H1 (cell line): ENCODE measurements around the gene DIAPH2. TPM values are rescaled to one million over a fixed set of nuclear protein-coding genes. Genes with fewer than 3 reads are reported as not detected.

Source experiments
- CTCF ChIA-PET: fragments of 300-600 bp; sonication (Branson Sonifier 250); formaldehyde crosslinking; loops from one replicate; lab custom pipeline; 2021; ENCODE audit not compliant: partially characterized antibody; lab: Charles Lee
- POLR2A ChIA-PET: fragments of 300-600 bp; sonication (Branson Sonifier 250); formaldehyde crosslinking; loops from one replicate; lab custom pipeline; 2021; ENCODE audit warnings: inconsistent platforms; ENCODE audit not compliant: partially characterized antibody; lab: Charles Lee
- DNase-seq, 2 experiments: peaks; one replicate each; pipeline versions ENCODE4 v3.0.0 to v3.0.0-alpha.2; 2010 to 2022; ENCODE audit warnings: low spot score in 2 of 2, low read depth in 1 of 2, mixed read lengths in 1 of 2
- FAIRE-seq: peaks from 2 replicates; lab custom pipeline; 2011; peaks lifted over from hg19 to GRCh38; lab: Jason Lieb, UNC
- H2AFZ ChIP-seq: 2 replicates; pipeline ENCODE4 v1.8.1; 2012; ENCODE audit warnings: low read length, inconsistent platforms
- H2AK5ac ChIP-seq: 2 replicates; pipeline ENCODE4 v1.6.1; 2013; ENCODE audit warnings: low read depth, low read length
- H2BK120ac ChIP-seq: replicated peaks from 2 replicates; pipeline ENCODE3; 2013; ENCODE audit warnings: low read depth, low read length, inconsistent platforms
- H2BK12ac ChIP-seq: 2 replicates; pipeline ENCODE4 v1.6.1; 2013; ENCODE audit warnings: low read depth, low read length
- H2BK15ac ChIP-seq: 2 replicates; pipeline ENCODE4 v1.6.1; 2013; ENCODE audit warnings: low read length
- H2BK20ac ChIP-seq: 2 replicates; pipeline ENCODE4 v1.6.1; 2013; ENCODE audit warnings: low read length
- H2BK5ac ChIP-seq: 2 replicates; pipeline ENCODE4 v1.6.1; 2013; ENCODE audit warnings: low read depth, low read length
- H3K14ac ChIP-seq: 2 replicates; pipeline ENCODE4 v1.6.1; 2013; ENCODE audit warnings: inconsistent platforms; ENCODE audit not compliant: insufficient read length
- H3K18ac ChIP-seq: 2 replicates; pipeline ENCODE4 v1.6.1; 2013; ENCODE audit warnings: low read length; ENCODE audit errors: extremely low read depth
- H3K23ac ChIP-seq: 2 replicates; pipeline ENCODE4 v1.6.1; 2013; ENCODE audit warnings: inconsistent platforms; ENCODE audit not compliant: insufficient read length
- H3K23me2 ChIP-seq: 2 replicates; pipeline ENCODE4 v1.6.1; 2013; ENCODE audit warnings: low read depth, low read length
- H3K27ac ChIP-seq: 2 replicates; pipeline ENCODE4 v1.6.1; 2011; ENCODE audit warnings: low read depth, low read length, inconsistent platforms
- H3K27me3 ChIP-seq, 4 experiments: replicated peaks in 1 of 4; 1 replicate in 1 of 4; 2 replicates in 3 of 4; pipeline versions ENCODE4 v1.6.1 to v1.8.1; 2011 to 2013; ENCODE audit warnings: low read length in 3 of 4, mild to moderate bottlenecking in 3 of 4, inconsistent platforms in 2 of 4, mixed read lengths in 2 of 4, moderate library complexity in 1 of 4; ENCODE audit not compliant: control insufficient read depth in 3 of 4, insufficient read depth in 3 of 4; ENCODE audit errors: extremely low read depth in 1 of 4
- H3K36me3 ChIP-seq, 4 experiments: 2 replicates each; pipeline versions ENCODE4 v1.6.1 to v1.8.1; 2011 to 2013; ENCODE audit warnings: mild to moderate bottlenecking in 4 of 4, low read length in 3 of 4, moderate library complexity in 2 of 4, control low read depth in 1 of 4, inconsistent platforms in 1 of 4; ENCODE audit not compliant: insufficient read depth in 4 of 4, control insufficient read depth in 2 of 4
- H3K4ac ChIP-seq: replicated peaks from 2 replicates; pipeline ENCODE3; 2013; ENCODE audit warnings: low read length, low read depth, mixed read lengths, inconsistent platforms; ENCODE audit not compliant: insufficient read length
- H3K4me1 ChIP-seq, 4 experiments: replicated peaks in 1 of 4; 1 replicate in 1 of 4; 2 replicates in 3 of 4; pipeline versions ENCODE4 v1.6.1 to v1.8.1; 2011 to 2013; ENCODE audit warnings: low read length in 3 of 4, inconsistent platforms in 2 of 4, mixed read lengths in 1 of 4; ENCODE audit not compliant: insufficient read depth in 4 of 4, control insufficient read depth in 3 of 4
- H3K4me2 ChIP-seq, 2 experiments: 2 replicates each; pipeline versions ENCODE4 v1.6.1 to v1.8.1; 2011 to 2013; ENCODE audit warnings: low read depth in 2 of 2, low read length in 2 of 2, control low read depth in 1 of 2, inconsistent platforms in 1 of 2, mild to moderate bottlenecking in 1 of 2; ENCODE audit not compliant: insufficient read depth in 1 of 2
- H3K4me3 ChIP-seq, 4 experiments: fragments of 200-600, 300-600 bp in 1 of 4; sonication (generic), shearing (Covaris generic), sonication (Bioruptor Twin) in 1 of 4; 2 replicates each; pipeline versions ENCODE4 v1.5.1 to v1.8.1; 2011 to 2016; ENCODE audit warnings: low read length in 4 of 4, low read depth in 3 of 4, control low read depth in 2 of 4, inconsistent platforms in 2 of 4, mild to moderate bottlenecking in 2 of 4, mixed read lengths in 1 of 4, moderate library complexity in 1 of 4; ENCODE audit not compliant: insufficient read depth in 2 of 4; ENCODE audit errors: extremely low read depth in 1 of 4
- H3K56ac ChIP-seq: replicated peaks from 2 replicates; pipeline ENCODE3; 2013; ENCODE audit warnings: low read depth, mild to moderate bottlenecking, mixed read lengths, low read length, inconsistent platforms; ENCODE audit not compliant: insufficient read length
- H3K79me1 ChIP-seq: 2 replicates; pipeline ENCODE4 v1.6.1; 2013; ENCODE audit warnings: low read depth, low read length, control low read depth
- H3K79me2 ChIP-seq, 2 experiments: 2 replicates each; pipeline versions ENCODE4 v1.6.1 to v1.8.1; 2012 to 2013; ENCODE audit warnings: low read length in 2 of 2, mild to moderate bottlenecking in 2 of 2, inconsistent platforms in 1 of 2; ENCODE audit not compliant: insufficient read depth in 2 of 2, control insufficient read depth in 1 of 2
- H3K9ac ChIP-seq, 4 experiments: replicated peaks in 1 of 4; 1 replicate in 1 of 4; 2 replicates in 3 of 4; pipeline versions ENCODE4 v1.6.1 to v1.8.1; 2011 to 2013; ENCODE audit warnings: low read depth in 3 of 4, low read length in 3 of 4, control low read depth in 2 of 4, mild to moderate bottlenecking in 2 of 4, moderate library complexity in 2 of 4, inconsistent platforms in 1 of 4; ENCODE audit errors: extremely low read depth in 1 of 4
- H3K9me3 ChIP-seq, 2 experiments: 2 replicates each; pipeline versions ENCODE4 v1.6.1 to v1.8.1; 2012 to 2013; ENCODE audit warnings: mild to moderate bottlenecking in 2 of 2, moderate library complexity in 2 of 2, control low read depth in 1 of 2, inconsistent platforms in 1 of 2, low read depth in 1 of 2, low read length in 1 of 2, mixed read lengths in 1 of 2; ENCODE audit not compliant: insufficient read depth in 2 of 2
- H4K20me1 ChIP-seq, 2 experiments: replicated peaks in 1 of 2; 2 replicates each; pipeline versions ENCODE3 to v1.8.1; 2011 to 2013; ENCODE audit warnings: inconsistent platforms in 2 of 2, low read length in 2 of 2, mild to moderate bottlenecking in 1 of 2; ENCODE audit not compliant: insufficient read depth in 2 of 2, control insufficient read depth in 1 of 2
- H4K5ac ChIP-seq: 2 replicates; pipeline ENCODE4 v1.6.1; 2013; ENCODE audit warnings: low read length, low read depth, mixed read lengths, inconsistent platforms; ENCODE audit not compliant: insufficient read length
- H4K8ac ChIP-seq: 2 replicates; pipeline ENCODE4 v1.8.0; 2013; ENCODE audit warnings: mild to moderate bottlenecking, moderate library complexity, low read length, inconsistent platforms; ENCODE audit not compliant: insufficient read depth; ENCODE audit errors: extremely low read depth
- H4K91ac ChIP-seq: replicated peaks from 2 replicates; pipeline ENCODE3; 2013; ENCODE audit warnings: low read length, mixed read lengths, inconsistent platforms; ENCODE audit not compliant: insufficient read length
- CBX5 ChIP-seq: fragments of 300-800, 300-1000 bp; sonication (generic); IDR thresholded peaks from 2 replicates; pipeline ENCODE4 v1.7.1; 2016; ENCODE audit warnings: antibody characterized with exemption, low read length, low read depth
- CBX8 ChIP-seq: fragments of 300-800, 300-1000 bp; sonication (generic); IDR thresholded peaks from 2 replicates; pipeline ENCODE4 v1.7.1; 2016; ENCODE audit warnings: low read depth, low read length, borderline replicate concordance
- CHD1 ChIP-seq: IDR thresholded peaks from 2 replicates; pipeline ENCODE4 v1.6.1; 2012; ENCODE audit warnings: low read depth, low read length, improper control_type of control experiment
- HDAC2 ChIP-seq, 2 experiments: fragments of 300-600 bp in 1 of 2; sonication (generic) in 1 of 2; IDR thresholded peaks; 2 replicates each; pipeline ENCODE4 v1.6.1; 2011 to 2012; ENCODE audit warnings: low read depth in 2 of 2, low read length in 2 of 2, mild to moderate bottlenecking in 2 of 2, moderate library complexity in 2 of 2, borderline replicate concordance in 1 of 2, inconsistent platforms in 1 of 2
- JUND ChIP-seq: IDR thresholded peaks from 2 replicates; pipeline ENCODE4 v1.6.1; 2011; ENCODE audit warnings: mild to moderate bottlenecking, improper control_type of control experiment, low read length
- KDM5A ChIP-seq: fragments of 200-600 bp; IDR thresholded peaks from 2 replicates; pipeline ENCODE4 v1.7.1; 2012; ENCODE audit warnings: mild to moderate bottlenecking, low read length, inconsistent platforms, mixed read lengths
- NANOG ChIP-seq: IDR thresholded peaks from 2 replicates; pipeline ENCODE4 v1.6.1; 2011; ENCODE audit warnings: low read length, low read depth, mild to moderate bottlenecking, inconsistent platforms; ENCODE audit not compliant: insufficient read depth, poor library complexity, severe bottlenecking
- SAP30 ChIP-seq: fragments of 300-600 bp; sonication (generic); IDR thresholded peaks from 2 replicates; pipeline ENCODE4 v1.7.1; 2012; ENCODE audit warnings: low read length, moderate library complexity, mild to moderate bottlenecking, inconsistent platforms; ENCODE audit not compliant: insufficient read depth, insufficient replicate concordance
- SP1 ChIP-seq: IDR thresholded peaks from 2 replicates; pipeline ENCODE4 v1.6.1; 2011; ENCODE audit warnings: low read depth, low read length
- SP2 ChIP-seq: IDR thresholded peaks from 2 replicates; pipeline ENCODE4 v1.6.1; 2012; ENCODE audit warnings: mild to moderate bottlenecking, low read length, inconsistent platforms
- TAF1 ChIP-seq: IDR thresholded peaks from 2 replicates; pipeline ENCODE4 v1.6.1; 2011; ENCODE audit warnings: mild to moderate bottlenecking, low read depth, low read length
- TBP ChIP-seq: IDR thresholded peaks from 2 replicates; pipeline ENCODE4 v1.6.1; 2011; ENCODE audit warnings: low read depth, low read length, improper control_type of control experiment
- YY1 ChIP-seq: IDR thresholded peaks from 2 replicates; pipeline ENCODE4 v1.6.1; 2011; ENCODE audit warnings: low read depth, mild to moderate bottlenecking, low read length
- WGBS, 2 experiments: shearing (Covaris generic) in 1 of 2; methylation state at CpG; one replicate each; pipeline versions ENCODE4 v1.1.6 to v1.1.7; 2013 to 2015; ENCODE audit warnings: low lambda C conversion rate in 2 of 2, mixed read lengths in 2 of 2, inconsistent platforms in 1 of 2, low coverage in 1 of 2, missing lambda C conversion rate in 1 of 2; ENCODE audit not compliant: insufficient replicate concordance in 2 of 2, insufficient coverage in 1 of 2, insufficient read length in 1 of 2; ENCODE audit errors: extremely low coverage in 1 of 2, missing lambda C conversion rate in 1 of 2; 5-methylcytosine and 5-hydroxymethylcytosine counted together
- polyA plus RNA-seq, 7 experiments: library from polyadenylated mRNA; depleted of rRNA in 3 of 7; stranded (reverse) in 5 of 7; unstranded in 2 of 7; fragments of >200 nt in 5 of 7; fragments of 200-250 nt in 2 of 7; gene quantifications; 1 replicate in 5 of 7; 2 replicates in 1 of 7; 4 replicates in 1 of 7; pipeline versions ENCODE4 v1.2.1 to v1.2.3, GENCODE V29; 2011 to 2013; ENCODE audit warnings: missing spikeins in 2 of 7, mixed read lengths in 2 of 7
- total RNA-seq: library from RNA; stranded (reverse); fragmentation: NEBNext Ultra II Directional; extraction: Animal tissue kit (Norgen Biotek cat#: 25700); gene quantifications from 2 replicates; pipeline ENCODE4 v1.2.1, GENCODE V29; 2021
- TF ChIP-seq, protein P1 (sequence below): IDR thresholded peaks from 2 replicates; pipeline ENCODE4 v1.6.1; 2011; ENCODE audit warnings: low read length, improper control_type of control experiment

The DIAPH2 gene
- total and polyA plus RNA-seq, 2 of the 8 experiments (the other 6 are each of a cell fraction or from before 2014, with no cell fraction given): 4.4 to 24.3 TPM

GRCh38 chrX:97189668-97190067 lies 505.0 kb downstream of the DIAPH2 start:
- no peak overlapping the region for H2AK5ac ChIP-seq
- H2BK12ac ChIP-seq: no peak overlapping the region
- ChIA-PET POLR2A (interaction anchor here (0.9 kb wide), 1 partner anchor 120 kb away, joined by 3 read pairs; no protein-coding TSS in a partner anchor), CTCF (no interaction called here)
- WGBS, 2 experiments: 93% methylated on average over 2 of the region's 2 CpGs; no CpG with 5 or more reads in 1 of the 2 experiments
- no peak overlapping the region for H2BK20ac ChIP-seq
- H3K14ac ChIP-seq: no peak overlapping the region
- DNase-seq (no peak), FAIRE-seq (no peak)
- H3K4ac ChIP-seq: no peak overlapping the region
- no peak overlapping the region for H2BK120ac ChIP-seq
- H2AFZ ChIP-seq: no peak overlapping the region
- no peak overlapping the region for H3K56ac ChIP-seq
- no peaks in the 10 kb centered on the region for H4K20me1 ChIP-seq
- H3K23ac ChIP-seq: no peak overlapping the region
- no peaks in the 10 kb centered on the region for H3K27me3 ChIP-seq
- H3K4me1 ChIP-seq: no peaks in the 10 kb centered on the region
- H3K18ac ChIP-seq: no peak overlapping the region
- H3K4me2 ChIP-seq: no peak overlapping the region
- no peak overlapping the region for H4K8ac ChIP-seq
- no peak overlapping the region for H2BK5ac ChIP-seq
- no peaks in the 10 kb centered on the region for H3K9me3 ChIP-seq
- no peaks in the 10 kb centered on the region for H3K79me1 ChIP-seq
- H3K27ac ChIP-seq: no peak overlapping the region
- H3K9ac ChIP-seq: no peak overlapping the region
- H3K79me2 ChIP-seq: no peaks in the 10 kb centered on the region
- no peaks in the 10 kb centered on the region for H3K23me2 ChIP-seq
- no peak overlapping the region for H4K5ac ChIP-seq
- H3K4me3 ChIP-seq: no peak overlapping the region
- H4K91ac ChIP-seq: no peak overlapping the region
- H2BK15ac ChIP-seq: no peak overlapping the region
- H3K36me3 ChIP-seq: no peaks in the 10 kb centered on the region
- TF ChIP-seq CBX8 (no peak), SAP30 (no peak), TAF1 (no peak), HDAC2 (IDR thresholded peaks at IDR 0.05; ENCODE audit: borderline replicate concordance in 1 of 2, low read depth in 2 of 2, low read length in 2 of 2) (no peak), SP1 (no peak), CBX5 (no peak), KDM5A (no peak), JUND (no peak), NANOG (no peak), TBP (no peak), SP2 (no peak), CHD1 (no peak), YY1 (no peak)
- TF ChIP-seq, protein P1, sequence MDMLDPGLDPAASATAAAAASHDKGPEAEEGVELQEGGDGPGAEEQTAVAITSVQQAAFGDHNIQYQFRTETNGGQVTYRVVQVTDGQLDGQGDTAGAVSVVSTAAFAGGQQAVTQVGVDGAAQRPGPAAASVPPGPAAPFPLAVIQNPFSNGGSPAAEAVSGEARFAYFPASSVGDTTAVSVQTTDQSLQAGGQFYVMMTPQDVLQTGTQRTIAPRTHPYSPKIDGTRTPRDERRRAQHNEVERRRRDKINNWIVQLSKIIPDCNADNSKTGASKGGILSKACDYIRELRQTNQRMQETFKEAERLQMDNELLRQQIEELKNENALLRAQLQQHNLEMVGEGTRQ: no peak
